ENCODE data around the gene DPF1. TPM values are rescaled to one million over a fixed set of nuclear protein-coding genes. Genes with fewer than 3 reads are reported as not detected.
"Not testable (repeated sequence)": the region's sequence is repeated elsewhere in the genome, so short reads cannot be mapped to it uniquely, and the experiment has no call there.

Gene DPF1
- polyA plus RNA-seq, 1 donor (not counting 4 experiments of a cell fraction or from before 2014, with no cell fraction given), result 1.5 TPM

GRCh38 chr19:38262585-38263268, 38.7 kb upstream of the DPF1 start:
- no peak overlapping the region for H2AFZ ChIP-seq (ENCODE audit: control insufficient read depth, low read length)
- TF ChIP-seq, protein P1, sequence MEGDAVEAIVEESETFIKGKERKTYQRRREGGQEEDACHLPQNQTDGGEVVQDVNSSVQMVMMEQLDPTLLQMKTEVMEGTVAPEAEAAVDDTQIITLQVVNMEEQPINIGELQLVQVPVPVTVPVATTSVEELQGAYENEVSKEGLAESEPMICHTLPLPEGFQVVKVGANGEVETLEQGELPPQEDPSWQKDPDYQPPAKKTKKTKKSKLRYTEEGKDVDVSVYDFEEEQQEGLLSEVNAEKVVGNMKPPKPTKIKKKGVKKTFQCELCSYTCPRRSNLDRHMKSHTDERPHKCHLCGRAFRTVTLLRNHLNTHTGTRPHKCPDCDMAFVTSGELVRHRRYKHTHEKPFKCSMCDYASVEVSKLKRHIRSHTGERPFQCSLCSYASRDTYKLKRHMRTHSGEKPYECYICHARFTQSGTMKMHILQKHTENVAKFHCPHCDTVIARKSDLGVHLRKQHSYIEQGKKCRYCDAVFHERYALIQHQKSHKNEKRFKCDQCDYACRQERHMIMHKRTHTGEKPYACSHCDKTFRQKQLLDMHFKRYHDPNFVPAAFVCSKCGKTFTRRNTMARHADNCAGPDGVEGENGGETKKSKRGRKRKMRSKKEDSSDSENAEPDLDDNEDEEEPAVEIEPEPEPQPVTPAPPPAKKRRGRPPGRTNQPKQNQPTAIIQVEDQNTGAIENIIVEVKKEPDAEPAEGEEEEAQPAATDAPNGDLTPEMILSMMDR (optimal IDR thresholded peaks at IDR 0.05 in 1 of 3, IDR thresholded peaks at IDR 0.05 in 1 of 3, conservative IDR thresholded peaks at IDR 0.05 in 1 of 3; ENCODE audit: extremely low read depth in 1 of 3, insufficient read depth in 2 of 3, low read length in 3 of 3), result no peak
- no peak for TF ChIP-seq EZH2 (IDR thresholded peaks at IDR 0.05; ENCODE audit: low read length)
- DNase-seq (ENCODE audit: low read depth, low spot score), result no peak

GRCh38 chr19:38261942-38262341, 37.9 kb upstream of the DPF1 start:
- H3K9me3 ChIP-seq (ENCODE audit: control insufficient read depth, low read depth, low read length); H4K20me1 ChIP-seq (ENCODE audit: control insufficient read depth, extremely low read depth, insufficient read depth, low read length); H3K27me3 ChIP-seq (ENCODE audit: control insufficient read depth, extremely low read depth, insufficient read depth, low read length); H2AFZ ChIP-seq (ENCODE audit: control insufficient read depth, low read length); H3K27ac ChIP-seq (ENCODE audit: control insufficient read depth, insufficient read depth, low read length); H3K4me2 ChIP-seq (ENCODE audit: control insufficient read depth, extremely low read depth, insufficient read depth, low read depth, low read length); H3K36me3 ChIP-seq (ENCODE audit: control insufficient read depth in 2 of 2, extremely low read depth in 1 of 2, insufficient read depth in 2 of 2, low read length in 2 of 2); H3K4me3 ChIP-seq (ENCODE audit: control insufficient read depth in 2 of 3, extremely low read depth in 1 of 3, insufficient read depth in 2 of 3, low read depth in 1 of 3, low read length in 3 of 3); FAIRE-seq; dilution Hi-C loops (cut with MboI; ENCODE audit: extremely low pct_ligation_motif_present, low sequenced_read_pairs); H3K9ac ChIP-seq (ENCODE audit: control insufficient read depth, extremely low read depth, insufficient read depth, low read length); H3K9me1 ChIP-seq (ENCODE audit: control insufficient read depth, extremely low read depth, insufficient read depth, low read length); DNase-seq (ENCODE audit: low read depth, low spot score): not testable (repeated sequence)
- Histone ChIP-seq H3K79me2 (ENCODE audit: control insufficient read depth, insufficient read depth, low read length) (peaks cover 26% of the 10 kb centered on the region), H3K4me1 (ENCODE audit: control insufficient read depth, extremely low read depth, insufficient read depth, low read length) (peaks cover 15% of the 10 kb centered on the region)

More at GRCh38 chr19:38262585-38263268, 38.7 kb upstream of the DPF1 start:
- FAIRE-seq, result peak; percentile 77
- H3K27me3 ChIP-seq (ENCODE audit: control insufficient read depth, extremely low read depth, insufficient read depth, low read length), result no peaks in the 10 kb centered on the region
- H3K9me3 ChIP-seq (ENCODE audit: control insufficient read depth, low read depth, low read length), result no peaks in the 10 kb centered on the region
- H3K27ac ChIP-seq (ENCODE audit: control insufficient read depth, insufficient read depth, low read length), result peak overlapping the region; percentile 4
- peaks cover 22% of the 10 kb centered on the region for H3K4me1 ChIP-seq (ENCODE audit: control insufficient read depth, extremely low read depth, insufficient read depth, low read length)
- H3K4me2 ChIP-seq (ENCODE audit: control insufficient read depth, extremely low read depth, insufficient read depth, low read depth, low read length), result no peak overlapping the region
- dilution Hi-C loops (cut with MboI; ENCODE audit: extremely low pct_ligation_motif_present, low sequenced_read_pairs), result no loop called here
- H4K20me1 ChIP-seq (ENCODE audit: control insufficient read depth, extremely low read depth, insufficient read depth, low read length), result peaks cover 11% of the 10 kb centered on the region
- H3K9me1 ChIP-seq (ENCODE audit: control insufficient read depth, extremely low read depth, insufficient read depth, low read length), result peaks cover 3% of the 10 kb centered on the region
- H3K4me3 ChIP-seq (ENCODE audit: control insufficient read depth in 2 of 3, extremely low read depth in 1 of 3, insufficient read depth in 2 of 3, low read depth in 1 of 3, low read length in 3 of 3), result no peak overlapping the region
- H3K9ac ChIP-seq (ENCODE audit: control insufficient read depth, extremely low read depth, insufficient read depth, low read length), result no peak overlapping the region
- peaks cover 34% of the 10 kb centered on the region for H3K79me2 ChIP-seq (ENCODE audit: control insufficient read depth, insufficient read depth, low read length)
- H3K36me3 ChIP-seq (ENCODE audit: control insufficient read depth in 2 of 2, extremely low read depth in 1 of 2, insufficient read depth in 2 of 2, low read length in 2 of 2), result no peaks in the 10 kb centered on the region
